DOHH2 (cell line): ENCODE results near the gene RBM5.

ENCODE experiments used
- CTCF ChIP-seq: fragments of 200-600 bp; sonication (generic); IDR thresholded peaks from one replicate; pipeline ENCODE4 v1.5.1; 2014; ENCODE audit warnings: antibody characterized with exemption, mild to moderate bottlenecking, low read depth, low read length; ENCODE audit not compliant: poor library complexity, severe bottlenecking
- EZH2phosphoT487 ChIP-seq: fragments of 200-600 bp; sonication (generic); IDR thresholded peaks from 2 replicates; pipeline ENCODE4 v1.6.1; 2017; ENCODE audit warnings: borderline replicate concordance, mild to moderate bottlenecking, antibody characterized with exemption, low read length, moderate library complexity, mixed read lengths

GRCh38 chr3:50124800-50125178, 36.1 kb downstream of the RBM5 start:
- TF ChIP-seq CTCF = no peak
- no peak for TF ChIP-seq EZH2phosphoT487
